A172 (cell line): Measurements from ENCODE around the gene BTNL8. TPM values are rescaled to one million over a fixed set of nuclear protein-coding genes. Genes with fewer than 3 reads are reported as not detected.
"Not testable (repeated sequence)": the region's sequence is repeated elsewhere in the genome, so short reads cannot be mapped to it uniquely, and the experiment has no call there.

ENCODE experiments used
- DNase-seq: peaks from one replicate; pipeline ENCODE4 v3.0.0-alpha.2; 2015; ENCODE audit warnings: low spot score
- total RNA-seq: library from RNA; depleted of rRNA; stranded (reverse); fragments of >200 nt; shearing (Covaris generic); gene quantifications from 2 replicates; pipeline ENCODE4 v1.2.3, GENCODE V29; 2014

Gene BTNL8
- total RNA-seq, 1 experiment from 2014 or later: 0.71 TPM

- DNase-seq: no peak
Observed at GRCh38 chr5:180875860-180876426, 23.0 kb upstream of the BTNL8 start.

GRCh38 chr5:180885845-180886529, 13.0 kb upstream of the BTNL8 start:
- DNase-seq: peak; percentile 18

GRCh38 chr5:180889381-180889780, 9.6 kb upstream of the BTNL8 start:
- no peak for DNase-seq

GRCh38 chr5:180895330-180895729, 3.6 kb upstream of the BTNL8 start:
- not testable (repeated sequence) for DNase-seq

GRCh38 chr5:180900178-180900577, 1.2 kb downstream of the BTNL8 start:
- no peak for DNase-seq

- DNase-seq: no peak
Observed at GRCh38 chr5:180901319-180902009, 2.5 kb downstream of the BTNL8 start.

GRCh38 chr5:180908400-180908799, 9.4 kb downstream of the BTNL8 start:
- DNase-seq: no peak

GRCh38 chr5:180908998-180909731, 10.2 kb downstream of the BTNL8 start:
- no peak for DNase-seq

- no peak for DNase-seq
Observed at GRCh38 chr5:180909782-180910181, 10.8 kb downstream of the BTNL8 start.

- no peak for DNase-seq
Observed at GRCh38 chr5:180910182-180910581, 11.2 kb downstream of the BTNL8 start.

- peak; percentile 57 for DNase-seq
Observed at GRCh38 chr5:180910735-180911134, 11.8 kb downstream of the BTNL8 start.

GRCh38 chr5:180914646-180915045, 15.7 kb downstream of the BTNL8 start:
- no peak for DNase-seq

- no peak for DNase-seq
Observed at GRCh38 chr5:180915924-180916323, 17.0 kb downstream of the BTNL8 start.

- no peak for DNase-seq
Observed at GRCh38 chr5:180918380-180918779, 19.4 kb downstream of the BTNL8 start.

GRCh38 chr5:180920710-180921109, 21.8 kb downstream of the BTNL8 start:
- DNase-seq: no peak

- DNase-seq: no peak
Observed at GRCh38 chr5:180922932-180923331, 24.0 kb downstream of the BTNL8 start.

- DNase-seq: no peak
Observed at GRCh38 chr5:180932660-180933059, 33.7 kb downstream of the BTNL8 start.

- DNase-seq: no peak
Observed at GRCh38 chr5:180935203-180935602, 36.2 kb downstream of the BTNL8 start.

GRCh38 chr5:180938294-180938693, 39.3 kb downstream of the BTNL8 start:
- DNase-seq: no peak

- DNase-seq: peak; percentile 32
Observed at GRCh38 chr5:180950291-180950949, 51.5 kb downstream of the BTNL8 start.

GRCh38 chr5:180959661-180960060, 60.7 kb downstream of the BTNL8 start:
- no peak for DNase-seq

GRCh38 chr5:180960209-180960608, 61.2 kb downstream of the BTNL8 start:
- no peak for DNase-seq
